ENCODE data around the gene SRR. TPM values are rescaled to one million over a fixed set of nuclear protein-coding genes. Genes with fewer than 3 reads are reported as not detected.

SRR gene
- total RNA-seq, 2 donors from 2014 or later = 11.8 to 19.1 TPM

DNA sequence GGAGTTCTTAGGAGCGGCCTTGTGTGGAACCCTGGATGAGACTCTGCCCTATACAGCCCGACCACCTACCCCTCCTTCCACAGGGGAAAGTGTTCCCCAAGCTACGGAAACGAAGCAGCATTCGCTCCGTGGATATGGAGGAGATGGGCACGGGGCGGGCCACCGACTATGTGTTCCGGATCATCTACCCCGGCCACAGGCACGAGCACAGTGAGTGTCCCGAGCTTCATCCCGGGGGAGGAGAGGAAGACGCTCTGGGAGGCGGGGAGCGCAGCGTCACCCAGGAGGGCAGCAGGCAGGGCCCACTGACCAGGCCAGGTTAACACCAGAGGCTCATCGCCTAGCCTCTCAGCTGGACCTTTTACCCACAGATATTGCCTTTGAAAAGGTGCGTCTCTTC is 61.4 kb downstream of the SRR start:
- H3K27ac Mint-ChIP-seq = no peak overlapping the region
- no peak for ATAC-seq (replicated peaks)
- peaks cover 19% of the 10 kb centered on the region for H3K36me3 Mint-ChIP-seq (ENCODE audit: low read depth)

DNA sequence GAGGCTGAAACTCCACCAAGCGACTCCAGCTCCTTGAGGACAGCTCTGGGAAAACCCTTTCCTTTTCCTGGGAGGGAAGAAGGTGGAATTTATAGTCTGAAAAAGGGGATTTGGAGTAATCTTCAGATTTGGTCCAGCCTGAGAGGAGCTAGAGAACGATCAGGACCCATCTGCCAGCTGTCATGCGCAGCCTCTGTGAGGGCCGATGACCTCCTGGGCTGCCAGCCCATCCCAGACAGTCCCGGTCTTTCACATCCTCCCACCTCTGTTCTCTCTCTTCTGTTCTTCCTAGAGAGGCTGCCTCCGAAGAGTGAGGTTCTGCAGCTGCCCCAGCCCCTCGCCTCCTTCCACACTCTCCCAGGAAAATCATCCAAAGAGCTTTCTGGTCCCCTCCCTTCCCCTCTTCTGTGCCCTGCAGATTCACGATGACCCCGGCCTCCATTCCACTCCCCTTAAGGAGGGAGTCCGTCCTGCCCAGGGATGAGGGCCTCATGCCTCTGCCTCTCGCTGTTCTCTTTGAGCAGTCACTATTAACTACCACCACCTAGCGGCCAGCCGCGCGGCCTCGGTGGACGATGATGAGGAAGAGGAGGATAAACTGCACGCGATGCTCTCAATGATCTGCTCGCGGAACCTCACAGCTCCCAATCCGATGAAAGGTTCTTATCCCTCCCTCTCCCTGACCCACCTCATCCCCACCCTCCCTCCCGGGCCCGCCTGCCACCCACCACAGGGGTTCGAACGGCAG is 63.2 kb downstream of the SRR start:
- H3K9me3 Mint-ChIP-seq = no peaks in the 10 kb centered on the region
- no peak for ATAC-seq (replicated peaks)

More for the DNA sequence above, 61.4 kb downstream of the SRR start:
- H3K27me3 Mint-ChIP-seq = no peaks in the 10 kb centered on the region
- no peak overlapping the region for H3K4me3 Mint-ChIP-seq
- H3K4me1 Mint-ChIP-seq = no peaks in the 10 kb centered on the region
- H3K9me3 Mint-ChIP-seq = no peaks in the 10 kb centered on the region

GRCh38 chr17:2368359-2368758 is 64.6 kb downstream of the SRR start:
- no peaks in the 10 kb centered on the region for H3K27me3 Mint-ChIP-seq
- no peak overlapping the region for H3K4me3 Mint-ChIP-seq
- H3K4me1 Mint-ChIP-seq = no peaks in the 10 kb centered on the region
- H3K36me3 Mint-ChIP-seq (ENCODE audit: low read depth) = peaks cover 10% of the 10 kb centered on the region
- no peak for ATAC-seq (replicated peaks)
- H3K27ac Mint-ChIP-seq = no peak overlapping the region
- H3K9me3 Mint-ChIP-seq = no peaks in the 10 kb centered on the region

More for the DNA sequence above, 63.2 kb downstream of the SRR start:
- H3K4me1 Mint-ChIP-seq = no peaks in the 10 kb centered on the region
- no peak overlapping the region for H3K4me3 Mint-ChIP-seq
- H3K36me3 Mint-ChIP-seq (ENCODE audit: low read depth) = peaks cover 10% of the 10 kb centered on the region
- no peak overlapping the region for H3K27ac Mint-ChIP-seq
- no peaks in the 10 kb centered on the region for H3K27me3 Mint-ChIP-seq

GRCh38 chr17:2369039-2369438 is 65.3 kb downstream of the SRR start:
- ATAC-seq (replicated peaks) = no peak
- no peak overlapping the region for H3K27ac Mint-ChIP-seq

DNA sequence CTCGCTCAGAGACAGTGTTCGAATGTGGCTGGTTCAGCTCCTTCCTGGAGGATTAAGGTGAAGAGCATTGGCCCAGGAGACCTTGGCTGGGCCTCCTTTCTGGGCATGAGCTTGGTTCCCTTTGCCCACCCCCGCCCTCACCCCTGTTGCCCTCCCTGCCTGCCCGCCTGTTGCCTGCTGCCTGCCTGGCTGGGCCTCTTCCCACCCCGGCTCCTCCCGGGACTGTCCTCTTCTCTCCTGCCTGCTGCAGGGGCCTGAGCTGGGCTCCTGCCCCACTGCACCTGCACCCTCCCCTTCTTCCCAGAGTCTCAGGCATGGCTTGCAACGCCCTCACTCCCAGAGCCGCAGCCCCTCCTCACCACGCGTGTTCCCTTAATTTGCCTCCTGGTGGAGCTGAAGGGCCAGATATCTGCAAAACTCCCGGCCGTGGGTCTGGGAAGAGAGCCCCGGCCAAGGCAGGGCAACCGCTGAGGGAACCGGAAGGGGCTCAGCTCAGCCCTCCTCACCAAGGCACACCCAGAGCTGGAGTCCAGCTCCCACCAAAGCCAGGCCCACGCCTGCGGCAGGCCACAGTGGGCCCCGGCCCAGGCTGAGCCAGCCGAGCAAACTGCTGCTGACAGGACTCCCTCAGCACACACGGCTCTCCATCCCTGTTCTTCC is 65.9 kb downstream of the SRR start:
- H3K4me3 Mint-ChIP-seq = no peak overlapping the region
- no peaks in the 10 kb centered on the region for H3K4me1 Mint-ChIP-seq
- no peak overlapping the region for H3K27ac Mint-ChIP-seq
- no peaks in the 10 kb centered on the region for H3K27me3 Mint-ChIP-seq
- H3K9me3 Mint-ChIP-seq = no peaks in the 10 kb centered on the region
- ATAC-seq (replicated peaks) = no peak
- H3K36me3 Mint-ChIP-seq (ENCODE audit: low read depth) = peaks cover 8% of the 10 kb centered on the region

More at GRCh38 chr17:2369039-2369438, 65.3 kb downstream of the SRR start:
- no peak overlapping the region for H3K4me3 Mint-ChIP-seq
- no peaks in the 10 kb centered on the region for H3K9me3 Mint-ChIP-seq
- peaks cover 7% of the 10 kb centered on the region for H3K36me3 Mint-ChIP-seq (ENCODE audit: low read depth)
- H3K4me1 Mint-ChIP-seq = no peaks in the 10 kb centered on the region
- no peaks in the 10 kb centered on the region for H3K27me3 Mint-ChIP-seq

- Mint-ChIP-seq H3K27me3 (no peaks in the 10 kb centered on the region), H3K36me3 (ENCODE audit: low read depth) (peaks cover 12% of the 10 kb centered on the region), H3K9me3 (no peaks in the 10 kb centered on the region), H3K27ac (no peak overlapping the region), H3K4me1 (no peaks in the 10 kb centered on the region), H3K4me3 (no peak overlapping the region)
- ATAC-seq (replicated peaks) = no peak
Observed at GRCh38 chr17:2370211-2370589, 66.5 kb downstream of the SRR start.

- H3K27ac Mint-ChIP-seq = no peak overlapping the region
- ATAC-seq (replicated peaks) = no peak
- peaks cover 12% of the 10 kb centered on the region for H3K36me3 Mint-ChIP-seq (ENCODE audit: low read depth)
- no peak overlapping the region for H3K4me3 Mint-ChIP-seq
- H3K4me1 Mint-ChIP-seq = no peaks in the 10 kb centered on the region
- H3K27me3 Mint-ChIP-seq = no peaks in the 10 kb centered on the region
- no peaks in the 10 kb centered on the region for H3K9me3 Mint-ChIP-seq
Observed at GRCh38 chr17:2371183-2372130, 67.7 kb downstream of the SRR start.

DNA sequence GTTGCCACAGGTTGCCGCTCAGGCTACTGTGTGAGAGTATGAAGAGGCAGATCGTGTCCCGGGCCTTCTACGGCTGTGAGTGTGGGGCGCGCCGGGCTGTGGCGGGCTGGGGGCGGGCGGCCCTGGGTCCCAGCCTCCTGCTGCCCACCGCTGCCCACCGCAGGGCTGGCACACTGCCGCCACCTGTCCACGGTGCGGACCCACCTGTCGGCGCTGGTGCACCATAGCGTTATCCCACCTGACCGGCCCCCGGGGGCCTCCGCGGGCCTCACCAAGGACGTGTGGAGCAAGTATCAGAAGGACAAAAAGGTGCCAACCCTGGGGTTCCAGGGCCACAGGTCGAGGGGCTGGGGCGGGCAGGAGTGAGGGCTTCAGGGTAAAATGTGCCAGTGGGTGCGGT is 68.4 kb downstream of the SRR start:
- no peaks in the 10 kb centered on the region for H3K27me3 Mint-ChIP-seq
- H3K9me3 Mint-ChIP-seq = no peaks in the 10 kb centered on the region
- H3K36me3 Mint-ChIP-seq (ENCODE audit: low read depth) = peaks cover 11% of the 10 kb centered on the region
- H3K4me3 Mint-ChIP-seq = no peak overlapping the region
- no peak overlapping the region for H3K27ac Mint-ChIP-seq
- ATAC-seq (replicated peaks) = no peak
- no peaks in the 10 kb centered on the region for H3K4me1 Mint-ChIP-seq

- Mint-ChIP-seq H3K4me3 (no peak overlapping the region), H3K9me3 (no peaks in the 10 kb centered on the region), H3K36me3 (ENCODE audit: low read depth) (peaks cover 16% of the 10 kb centered on the region), H3K27me3 (no peaks in the 10 kb centered on the region), H3K4me1 (no peaks in the 10 kb centered on the region), H3K27ac (no peak overlapping the region)
- no peak for ATAC-seq (replicated peaks)
Observed at GRCh38 chr17:2372681-2373080, 68.9 kb downstream of the SRR start.

DNA sequence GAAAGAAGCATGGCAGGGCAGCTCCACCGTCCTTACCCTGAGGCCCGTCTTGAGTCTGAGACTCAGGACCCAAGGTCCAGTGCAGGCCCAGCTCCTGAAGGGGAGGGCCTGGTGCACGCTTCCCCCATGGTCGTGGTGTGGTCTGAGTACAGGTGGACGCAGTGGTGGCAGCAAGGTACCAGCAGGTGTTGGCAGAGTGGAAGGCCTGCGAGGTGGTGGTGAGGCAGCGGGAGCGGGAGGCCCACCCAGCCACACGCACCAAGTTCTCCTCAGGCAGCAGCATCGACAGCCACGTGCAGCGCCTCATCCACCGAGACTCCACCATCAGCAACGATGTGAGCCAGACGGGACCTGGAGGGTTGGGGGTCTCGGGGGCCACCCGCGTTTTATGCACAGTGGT is 69.4 kb downstream of the SRR start:
- ATAC-seq (replicated peaks) = no peak

More for the DNA sequence above, 69.4 kb downstream of the SRR start:
- Mint-ChIP-seq H3K4me3 (no peak overlapping the region), H3K36me3 (ENCODE audit: low read depth) (peaks cover 21% of the 10 kb centered on the region), H3K27ac (no peak overlapping the region), H3K9me3 (no peaks in the 10 kb centered on the region), H3K27me3 (no peaks in the 10 kb centered on the region), H3K4me1 (no peaks in the 10 kb centered on the region)

Other genes starting within 250 kb of the SRR start
- gene HIC1, start 248.8 kb upstream of the SRR start, total RNA-seq = 10 to 100 TPM; 22.8 to 24.4 TPM
- 10 to 100 TPM; 39.0 to 52.8 TPM for gene SMG6, start 165 bp upstream of the SRR start, total RNA-seq
- gene TSR1, start 32.5 kb downstream of the SRR start, total RNA-seq = 10 to 100 TPM; 48.8 to 77.1 TPM
- gene SGSM2, start 33.6 kb downstream of the SRR start, total RNA-seq = 10 to 100 TPM; 35.2 to 43.4 TPM
- gene MNT, start 97.1 kb downstream of the SRR start, total RNA-seq = 10 to 100 TPM; 28.7 to 33.2 TPM
- 10 to 100 TPM; 35.8 to 49.9 TPM for gene METTL16, start 207.9 kb downstream of the SRR start, total RNA-seq

All from activated T-helper 17 cell treated with anti-CD3 and anti-CD28 coated beads, Interleukin-2, amount 50 U/mL, for 72 hours (primary cell).